GM19397 (cell line): ENCODE results near the gene MAP3K4.
"Not testable (repeated sequence)": the region's sequence is repeated elsewhere in the genome, so short reads cannot be mapped to it uniquely, and the experiment has no call there.

Experiments
- ATAC-seq: cut with Tn5 transposase; IDR thresholded peaks from one replicate; pipeline ENCODE4 v1.9.1; 2021; ENCODE audit warnings: mild to moderate bottlenecking, moderate library complexity; ENCODE audit not compliant: unreplicated experiment

Gene MAP3K4

GRCh38 chr6:161117308-161117707 is 125.7 kb downstream of the MAP3K4 start:
- no peak for ATAC-seq

DNA sequence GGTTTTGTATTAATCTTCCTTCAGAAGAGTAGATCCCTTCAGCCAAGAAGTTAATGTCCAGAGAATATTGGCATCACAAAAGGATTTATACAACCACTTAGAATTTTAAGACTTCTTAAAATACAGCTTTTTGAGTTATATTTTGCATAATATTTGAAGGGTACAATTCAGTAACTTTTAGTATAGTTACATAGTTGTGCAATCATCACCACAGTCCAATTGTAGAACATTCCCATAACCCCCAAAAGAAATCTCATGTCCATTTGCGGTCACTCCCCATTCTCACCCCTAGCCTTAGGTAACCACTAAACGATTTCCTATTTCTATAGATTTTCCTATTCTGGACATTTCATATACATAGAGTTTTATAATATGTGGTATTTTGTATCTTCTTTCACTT is 126.4 kb downstream of the MAP3K4 start:
- ATAC-seq = no peak

GRCh38 chr6:161123319-161123718 is 131.8 kb downstream of the MAP3K4 start:
- ATAC-seq = not testable (repeated sequence)

- no peak for ATAC-seq
These were observed 134.0 kb downstream of the MAP3K4 start for GRCh38 chr6:161125591-161125990.

- ATAC-seq = no peak
These were observed 135.6 kb downstream of the MAP3K4 start for GRCh38 chr6:161127071-161127740.

- no peak for ATAC-seq
These were observed 136.7 kb downstream of the MAP3K4 start for GRCh38 chr6:161128230-161128629.

DNA sequence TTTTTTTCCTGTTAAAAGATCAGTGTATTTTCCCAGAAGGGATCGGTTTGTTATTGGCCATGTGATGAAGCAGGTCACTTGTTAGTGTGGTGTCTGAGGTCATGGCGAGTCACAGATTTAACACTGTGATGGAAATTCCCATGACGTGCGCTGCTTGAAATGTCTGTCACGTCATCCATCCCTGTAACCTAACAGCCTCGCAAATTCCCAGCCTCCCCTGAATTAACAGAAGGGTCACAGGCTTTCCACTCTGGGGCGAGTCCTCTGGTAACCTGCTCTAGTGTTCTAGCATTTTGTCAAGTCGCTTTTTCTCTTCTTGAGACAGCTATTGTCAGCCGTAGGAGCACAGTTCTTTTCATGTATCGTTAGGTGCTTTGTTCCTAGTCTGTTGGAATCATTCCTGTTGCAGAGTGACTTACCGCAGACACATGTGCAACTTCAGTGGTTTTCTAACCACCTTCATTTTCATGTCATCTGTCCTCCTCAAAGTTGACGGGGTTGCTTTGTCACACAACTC is 137.2 kb downstream of the MAP3K4 start:
- no peak for ATAC-seq

- no peak for ATAC-seq
These were observed 139.0 kb downstream of the MAP3K4 start for GRCh38 chr6:161130541-161130940.

- ATAC-seq = no peak
These were observed 139.6 kb downstream of the MAP3K4 start for GRCh38 chr6:161130967-161131766.

GRCh38 chr6:161132384-161132783 is 140.8 kb downstream of the MAP3K4 start:
- no peak for ATAC-seq

DNA sequence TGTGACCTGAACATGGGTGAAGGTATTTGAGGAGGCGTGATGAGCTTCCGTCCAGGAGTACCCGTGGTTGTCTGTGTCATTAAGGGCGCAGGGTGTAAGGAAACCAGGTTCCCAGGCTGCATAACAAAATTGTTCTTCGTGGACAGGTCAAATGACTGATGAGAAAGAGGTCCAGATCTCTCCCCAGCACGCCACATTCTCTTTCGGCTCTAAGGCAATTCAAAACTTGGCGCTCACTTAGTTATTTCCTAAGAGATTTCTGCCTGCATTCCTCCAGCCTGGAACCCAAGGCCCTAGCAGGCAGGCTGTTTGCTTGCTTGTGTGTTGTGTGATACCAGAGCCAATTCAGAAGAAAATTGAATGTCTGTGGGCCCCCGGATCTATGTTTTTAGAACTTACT is 142.4 kb downstream of the MAP3K4 start:
- ATAC-seq = no peak

- ATAC-seq = no peak
These were observed 143.2 kb downstream of the MAP3K4 start for GRCh38 chr6:161134550-161135298.

- ATAC-seq = no peak
These were observed 144.4 kb downstream of the MAP3K4 start for GRCh38 chr6:161135695-161136591.

GRCh38 chr6:161136655-161137054 is 145.1 kb downstream of the MAP3K4 start:
- ATAC-seq = no peak

- ATAC-seq = no peak
These were observed 145.8 kb downstream of the MAP3K4 start for GRCh38 chr6:161137320-161137719.

GRCh38 chr6:161137839-161138542 is 146.4 kb downstream of the MAP3K4 start:
- ATAC-seq = no peak

DNA sequence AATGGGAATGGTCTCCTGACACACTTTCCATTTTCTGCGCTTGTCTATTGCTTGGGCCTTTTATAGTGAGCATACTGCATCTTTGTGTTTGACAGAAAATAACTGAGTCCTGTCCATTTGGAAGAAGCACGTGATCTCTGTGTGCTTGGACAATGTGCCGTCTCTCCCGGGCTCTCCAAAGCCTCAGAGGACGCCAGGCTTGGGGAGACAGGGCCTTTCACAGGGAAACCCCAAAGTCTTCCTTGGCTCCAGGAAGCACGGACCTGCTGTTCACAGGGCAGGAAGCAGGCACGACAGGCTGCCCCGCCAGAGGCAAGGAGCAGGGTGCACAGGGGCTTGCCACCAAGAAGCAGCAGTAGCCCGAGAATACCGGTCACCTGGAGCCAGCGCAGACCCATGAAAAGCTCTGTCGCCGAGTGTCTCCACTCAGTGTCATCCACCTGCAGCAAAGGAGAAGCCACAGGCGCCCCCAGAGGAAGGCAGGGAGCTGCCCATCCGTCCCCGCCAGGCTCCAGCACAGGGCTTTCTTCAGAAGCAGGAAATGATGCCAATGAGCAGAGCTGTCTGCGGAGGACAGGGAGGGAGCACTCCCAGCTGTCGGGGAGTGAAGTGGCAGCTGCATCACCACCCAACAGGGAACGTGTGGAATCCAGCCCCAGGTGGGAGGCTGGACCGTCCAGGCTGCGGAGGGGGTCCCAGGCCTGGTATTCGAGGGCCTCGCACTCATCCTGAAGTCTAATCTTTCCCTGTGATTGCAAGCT is 147.2 kb downstream of the MAP3K4 start:
- no peak for ATAC-seq

DNA sequence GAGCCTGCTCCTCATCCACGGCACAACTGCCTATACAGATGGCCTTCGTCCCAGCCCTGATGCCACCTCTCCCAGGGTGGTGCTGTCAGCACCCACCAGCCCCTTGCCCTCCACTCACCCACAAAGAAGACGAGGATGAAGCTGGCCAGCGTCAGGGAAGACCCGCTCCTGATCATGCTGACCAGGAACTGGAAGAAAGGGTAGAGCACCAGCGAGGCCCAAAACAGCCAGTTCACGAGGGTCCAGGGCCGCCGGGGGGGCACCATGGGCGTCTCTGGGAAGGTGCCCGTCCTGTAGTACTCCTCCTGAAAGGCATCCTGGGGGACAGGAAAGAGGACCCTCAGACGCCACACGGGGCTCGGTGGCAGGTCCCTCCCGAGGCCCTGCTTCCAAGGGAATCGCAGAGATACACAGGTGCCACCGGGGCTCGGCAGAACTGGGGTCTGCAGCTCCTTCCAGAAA is 147.8 kb downstream of the MAP3K4 start:
- ATAC-seq = no peak
